ENCODE results near the gene XAB2.

XAB2 gene

GRCh38 chr19:7602935-7603497 is 26.3 kb downstream of the XAB2 start:
- Histone ChIP-seq H3K9ac (ENCODE audit: low read length) (no peak overlapping the region), H3K27ac (ENCODE audit: low read length) (no peak overlapping the region), H3K9me3 (replicated peaks; ENCODE audit: insufficient read depth, low read length) (no peaks in the 10 kb centered on the region), H3F3A (ENCODE audit: insufficient read depth, low read length) (no peaks in the 10 kb centered on the region), H3K4me1 (ENCODE audit: low read length) (no peaks in the 10 kb centered on the region), H4K20me1 (ENCODE audit: insufficient read depth, low read length) (no peaks in the 10 kb centered on the region), H3K9me2 (replicated peaks; ENCODE audit: insufficient read depth, low read length) (no peaks in the 10 kb centered on the region), H3K4me3 (ENCODE audit: low read length) (no peak overlapping the region), H3K27me3 (replicated peaks; ENCODE audit: insufficient read depth, low read length) (peaks cover 59% of the 10 kb centered on the region), H3K36me3 (replicated peaks; ENCODE audit: insufficient read depth, low read length) (no peaks in the 10 kb centered on the region), H3K4me2 (ENCODE audit: low read depth, low read length) (no peak overlapping the region), H3K79me2 (ENCODE audit: low read length) (no peaks in the 10 kb centered on the region), H2AFZ (ENCODE audit: low read length) (no peak overlapping the region)
- no peak for DNase-seq
- TF ChIP-seq EZH2phosphoT487 (IDR thresholded peaks at IDR 0.05; ENCODE audit: low read length) (no peak), CTCF (IDR thresholded peaks at IDR 0.05; ENCODE audit: low read length) (no peak), EZH2 (optimal IDR thresholded peaks at IDR 0.05; ENCODE audit: low read depth, low read length) (no peak)

- Histone ChIP-seq H2AFZ (ENCODE audit: low read length) (no peak overlapping the region), H3K9me3 (replicated peaks; ENCODE audit: insufficient read depth, low read length) (no peaks in the 10 kb centered on the region), H3K9ac (ENCODE audit: low read length) (no peak overlapping the region), H3K36me3 (replicated peaks; ENCODE audit: insufficient read depth, low read length) (no peaks in the 10 kb centered on the region), H3F3A (ENCODE audit: insufficient read depth, low read length) (no peaks in the 10 kb centered on the region), H3K27ac (ENCODE audit: low read length) (no peak overlapping the region), H3K4me2 (ENCODE audit: low read depth, low read length) (no peak overlapping the region), H3K4me3 (ENCODE audit: low read length) (no peak overlapping the region), H4K20me1 (ENCODE audit: insufficient read depth, low read length) (no peaks in the 10 kb centered on the region), H3K27me3 (replicated peaks; ENCODE audit: insufficient read depth, low read length) (peaks cover 59% of the 10 kb centered on the region), H3K9me2 (replicated peaks; ENCODE audit: insufficient read depth, low read length) (no peaks in the 10 kb centered on the region), H3K79me2 (ENCODE audit: low read length) (no peaks in the 10 kb centered on the region), H3K4me1 (ENCODE audit: low read length) (no peaks in the 10 kb centered on the region)
- no peak for DNase-seq
- TF ChIP-seq EZH2phosphoT487 (IDR thresholded peaks at IDR 0.05; ENCODE audit: low read length) (no peak), EZH2 (optimal IDR thresholded peaks at IDR 0.05; ENCODE audit: low read depth, low read length) (no peak)
Observed at GRCh38 chr19:7602240-7602934, 27.0 kb downstream of the XAB2 start.

GRCh38 chr19:7600721-7601120 is 28.6 kb downstream of the XAB2 start:
- Histone ChIP-seq H3K4me2 (ENCODE audit: low read depth, low read length) (no peak overlapping the region), H3K9me2 (replicated peaks; ENCODE audit: insufficient read depth, low read length) (no peaks in the 10 kb centered on the region), H3K79me2 (ENCODE audit: low read length) (no peaks in the 10 kb centered on the region), H3K36me3 (replicated peaks; ENCODE audit: insufficient read depth, low read length) (no peaks in the 10 kb centered on the region), H3K27me3 (replicated peaks; ENCODE audit: insufficient read depth, low read length) (peaks cover 65% of the 10 kb centered on the region), H3F3A (ENCODE audit: insufficient read depth, low read length) (no peaks in the 10 kb centered on the region), H3K27ac (ENCODE audit: low read length) (no peak overlapping the region), H3K4me1 (ENCODE audit: low read length) (no peaks in the 10 kb centered on the region), H3K4me3 (ENCODE audit: low read length) (no peak overlapping the region), H3K9me3 (replicated peaks; ENCODE audit: insufficient read depth, low read length) (no peaks in the 10 kb centered on the region), H2AFZ (ENCODE audit: low read length) (no peak overlapping the region), H3K9ac (ENCODE audit: low read length) (no peak overlapping the region), H4K20me1 (ENCODE audit: insufficient read depth, low read length) (no peaks in the 10 kb centered on the region)
- DNase-seq = no peak
- TF ChIP-seq EZH2 (optimal IDR thresholded peaks at IDR 0.05; ENCODE audit: low read depth, low read length) = no peak
- TF ChIP-seq CTCF (IDR thresholded peaks at IDR 0.05; ENCODE audit: low read length) = no peak
- TF ChIP-seq EZH2phosphoT487 (IDR thresholded peaks at IDR 0.05; ENCODE audit: low read length) = no peak

DNA sequence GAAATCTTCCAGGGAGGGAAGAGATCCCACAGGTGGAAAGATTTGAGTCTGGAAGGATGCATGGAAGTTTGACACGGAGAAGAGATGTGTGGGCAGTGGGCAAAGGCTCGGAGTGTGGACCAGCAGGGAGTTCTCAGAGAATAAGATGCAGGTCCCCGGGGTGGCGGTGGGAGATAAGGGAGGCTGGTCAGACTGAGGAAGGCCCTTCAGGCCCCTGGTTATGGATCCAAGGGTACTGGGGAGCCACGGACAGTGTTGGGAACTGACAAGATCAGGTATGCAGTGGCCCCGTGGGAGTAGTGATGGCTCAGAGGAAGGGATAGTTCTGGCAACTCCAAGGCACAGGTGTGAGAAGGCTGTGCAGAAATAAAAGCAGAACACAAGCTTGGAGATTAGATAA is 31.2 kb downstream of the XAB2 start:
- TF ChIP-seq EZH2 (optimal IDR thresholded peaks at IDR 0.05; ENCODE audit: low read depth, low read length) = no peak
- no peak for TF ChIP-seq CTCF (IDR thresholded peaks at IDR 0.05; ENCODE audit: low read length)

More for the DNA sequence above, 31.2 kb downstream of the XAB2 start:
- Histone ChIP-seq H2AFZ (ENCODE audit: low read length) (no peak overlapping the region), H3K4me1 (ENCODE audit: low read length) (no peaks in the 10 kb centered on the region), H3K9me3 (replicated peaks; ENCODE audit: insufficient read depth, low read length) (no peaks in the 10 kb centered on the region), H3K36me3 (replicated peaks; ENCODE audit: insufficient read depth, low read length) (no peaks in the 10 kb centered on the region), H3K27ac (ENCODE audit: low read length) (no peak overlapping the region), H3K4me2 (ENCODE audit: low read depth, low read length) (no peak overlapping the region), H3F3A (ENCODE audit: insufficient read depth, low read length) (no peaks in the 10 kb centered on the region), H3K9ac (ENCODE audit: low read length) (no peak overlapping the region), H3K79me2 (ENCODE audit: low read length) (no peaks in the 10 kb centered on the region), H3K9me2 (replicated peaks; ENCODE audit: insufficient read depth, low read length) (no peaks in the 10 kb centered on the region), H4K20me1 (ENCODE audit: insufficient read depth, low read length) (no peaks in the 10 kb centered on the region), H3K27me3 (replicated peaks; ENCODE audit: insufficient read depth, low read length) (peaks cover 69% of the 10 kb centered on the region), H3K4me3 (ENCODE audit: low read length) (no peak overlapping the region)
- DNase-seq = no peak
